Brain microvascular endothelial cell (primary cell): ENCODE results near the gene CNTLN.

Experiments
- DNase-seq: peaks from one replicate; pipeline ENCODE4 v3.0.0-alpha.2; 2020
- H3K27ac ChIP-seq: fragments of 250-450 bp; sonication (Bioruptor Pico); 2 replicates; pipeline ENCODE4 v1.5.1; 2020; ENCODE audit warnings: mild to moderate bottlenecking, moderate library complexity
- H3K27me3 ChIP-seq: fragments of 250-450 bp; sonication (Bioruptor Pico); replicated peaks from 2 replicates; pipeline ENCODE4 v1.5.1; 2020; ENCODE audit warnings: mild to moderate bottlenecking
- H3K36me3 ChIP-seq: fragments of 250-450 bp; sonication (Bioruptor Pico); replicated peaks from 2 replicates; pipeline ENCODE4 v1.5.1; 2020; ENCODE audit warnings: mild to moderate bottlenecking
- H3K4me3 ChIP-seq: 2 replicates; pipeline ENCODE4 v1.5.1; 2011; ENCODE audit warnings: low read depth, mild to moderate bottlenecking, control low read depth, low read length, moderate library complexity
- CTCF ChIP-seq: IDR thresholded peaks from 2 replicates; pipeline ENCODE4 v1.5.1; 2011; ENCODE audit warnings: low read depth, mild to moderate bottlenecking, moderate library complexity, low read length, control low read depth, inconsistent platforms; ENCODE audit errors: missing control alignments
- in situ Hi-C: cut with HindIII; loops from 2 replicates; pipeline ENCODE4 v1.10.0; 2017; ENCODE audit warnings: low sequenced_read_pairs, low pct_ligation_motif_present

The CNTLN gene

GRCh38 chr9:17536027-17536426 is 401.2 kb downstream of the CNTLN start:
- in situ Hi-C loops, result no loop called here
- no peak overlapping the region for H3K27ac ChIP-seq
- DNase-seq, result no peak
- H3K36me3 ChIP-seq, result no peaks in the 10 kb centered on the region
- H3K27me3 ChIP-seq, result no peaks in the 10 kb centered on the region
- no peak overlapping the region for H3K4me3 ChIP-seq
- TF ChIP-seq CTCF, result no peak

GRCh38 chr9:17551023-17551422 is 416.2 kb downstream of the CNTLN start:
- Histone ChIP-seq H3K36me3 (no peaks in the 10 kb centered on the region), H3K27ac (no peak overlapping the region), H3K27me3 (no peaks in the 10 kb centered on the region), H3K4me3 (no peak overlapping the region)
- in situ Hi-C loops, result no loop called here
- no peak for DNase-seq
- TF ChIP-seq CTCF, result no peak
